ENCODE data around the gene BBLN.

DNA sequence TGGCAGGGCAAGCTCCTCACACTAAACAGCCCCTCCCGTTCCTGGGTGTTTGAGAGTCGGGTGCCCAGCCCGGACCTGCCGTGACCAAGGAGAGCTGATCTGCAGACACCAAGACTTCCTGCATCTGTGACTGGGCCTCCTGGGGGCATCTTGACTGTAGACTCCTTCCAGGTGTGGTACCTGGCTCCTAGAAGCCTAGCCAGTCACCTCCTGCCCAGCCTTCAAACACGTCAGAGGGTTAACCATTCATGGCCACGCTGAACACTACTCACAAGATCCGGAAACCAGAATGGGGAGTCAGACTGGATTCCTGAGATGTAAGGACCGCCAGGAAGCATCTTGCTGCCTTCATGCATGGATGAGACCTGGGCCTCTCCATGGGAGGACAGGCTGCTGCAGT is 14.5 kb upstream of the BBLN start:
- TF ChIP-seq, protein P1, sequence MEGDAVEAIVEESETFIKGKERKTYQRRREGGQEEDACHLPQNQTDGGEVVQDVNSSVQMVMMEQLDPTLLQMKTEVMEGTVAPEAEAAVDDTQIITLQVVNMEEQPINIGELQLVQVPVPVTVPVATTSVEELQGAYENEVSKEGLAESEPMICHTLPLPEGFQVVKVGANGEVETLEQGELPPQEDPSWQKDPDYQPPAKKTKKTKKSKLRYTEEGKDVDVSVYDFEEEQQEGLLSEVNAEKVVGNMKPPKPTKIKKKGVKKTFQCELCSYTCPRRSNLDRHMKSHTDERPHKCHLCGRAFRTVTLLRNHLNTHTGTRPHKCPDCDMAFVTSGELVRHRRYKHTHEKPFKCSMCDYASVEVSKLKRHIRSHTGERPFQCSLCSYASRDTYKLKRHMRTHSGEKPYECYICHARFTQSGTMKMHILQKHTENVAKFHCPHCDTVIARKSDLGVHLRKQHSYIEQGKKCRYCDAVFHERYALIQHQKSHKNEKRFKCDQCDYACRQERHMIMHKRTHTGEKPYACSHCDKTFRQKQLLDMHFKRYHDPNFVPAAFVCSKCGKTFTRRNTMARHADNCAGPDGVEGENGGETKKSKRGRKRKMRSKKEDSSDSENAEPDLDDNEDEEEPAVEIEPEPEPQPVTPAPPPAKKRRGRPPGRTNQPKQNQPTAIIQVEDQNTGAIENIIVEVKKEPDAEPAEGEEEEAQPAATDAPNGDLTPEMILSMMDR (IDR thresholded peaks at IDR 0.05), result no peak
- no peak for TF ChIP-seq POLR2A (IDR thresholded peaks at IDR 0.05)
- TF ChIP-seq POLR2AphosphoS5 (IDR thresholded peaks at IDR 0.05), result no peak
- no peak for TF ChIP-seq EP300 (IDR thresholded peaks at IDR 0.05)
